ENCODE measurements around the gene SDR42E2. TPM values are rescaled to one million over a fixed set of nuclear protein-coding genes. Genes with fewer than 3 reads are reported as not detected.

The SDR42E2 gene
- total and polyA plus RNA-seq, 10 of the 15 experiments (the other 5 are each of a cell fraction or from before 2014, with no cell fraction given) = 0.01 to 0.09 (median 0.08) TPM; not detected in 4

- TF ChIP-seq RB1 (IDR thresholded peaks at IDR 0.05; ENCODE audit: borderline replicate concordance) (no peak), RELA (IDR thresholded peaks at IDR 0.05; ENCODE audit: borderline replicate concordance, partially characterized antibody) (peak; percentile 74), POLR2AphosphoS5 (IDR thresholded peaks at IDR 0.05; ENCODE audit: low read length) (peak; percentile 76; the same call in 1 of the 2 replicates), MYC (IDR thresholded peaks at IDR 0.05; ENCODE audit: insufficient read depth, insufficient read length, insufficient replicate concordance, low read length, severe bottlenecking) (no peak), DPF2 (IDR thresholded peaks at IDR 0.05) (peak; percentile 64; the same call in 1 of the 2 replicates), ZNF687 (IDR thresholded peaks at IDR 0.05) (peak; percentile 92), ELK1 (IDR thresholded peaks at IDR 0.05; ENCODE audit: low read depth, low read length) (no peak), MTA2 (IDR thresholded peaks at IDR 0.05; ENCODE audit: low read depth) (peak; percentile 72), RELB (IDR thresholded peaks at IDR 0.05; ENCODE audit: low read depth) (peak; percentile 95), SMC3 (IDR thresholded peaks at IDR 0.05; ENCODE audit: borderline replicate concordance, low read length) (no peak), CUX1 (IDR thresholded peaks at IDR 0.05; ENCODE audit: insufficient replicate concordance, low read depth, low read length) (peak; percentile 19), NBN (IDR thresholded peaks at IDR 0.05) (peak; percentile 85; the same call in 1 of the 2 replicates), IRF5 (IDR thresholded peaks at IDR 0.05; ENCODE audit: borderline replicate concordance) (peak; percentile 84), YY1 (IDR thresholded peaks at IDR 0.05; ENCODE audit: low read depth, low read length) (peak; percentile 5; the same call in 1 of the 2 replicates), BCL11A (IDR thresholded peaks at IDR 0.05; ENCODE audit: low read depth, low read length) (0 out of 2 replicates have a peak, but pooled peaks have one; percentile 24)
Measured at GRCh38 chr16:22192261-22193062, 30.2 kb downstream of the SDR42E2 start (continued).

Data from GM12878 (cell line).